Osteocyte (in vitro differentiated cells): ENCODE measurements around the gene HAGHL. TPM values are rescaled to one million over a fixed set of nuclear protein-coding genes. Genes with fewer than 3 reads are reported as not detected.

ENCODE experiments used
- DNase-seq: peaks from one replicate; pipeline ENCODE4 v3.0.0; 2021; ENCODE audit warnings: mixed read lengths; ENCODE audit not compliant: unreplicated experiment; ENCODE audit errors: extremely low spot score
- H3K27ac Mint-ChIP-seq: one replicate; pipeline ENCODE4 v1.8.0; 2021; ENCODE audit warnings: mild to moderate bottlenecking, mixed read lengths; ENCODE audit not compliant: unreplicated experiment
- H3K27me3 Mint-ChIP-seq: one replicate; pipeline ENCODE4 v1.8.0; 2021; ENCODE audit warnings: mixed read lengths; ENCODE audit not compliant: unreplicated experiment
- H3K36me3 Mint-ChIP-seq: one replicate; pipeline ENCODE4 v1.8.0; 2021; ENCODE audit warnings: mixed read lengths; ENCODE audit not compliant: unreplicated experiment
- H3K4me1 Mint-ChIP-seq: one replicate; pipeline ENCODE4 v1.8.0; 2021; ENCODE audit warnings: mixed read lengths; ENCODE audit not compliant: unreplicated experiment
- H3K4me3 Mint-ChIP-seq: one replicate; pipeline ENCODE4 v1.8.0; 2021; ENCODE audit warnings: mild to moderate bottlenecking, moderate library complexity, mixed read lengths; ENCODE audit not compliant: unreplicated experiment
- H3K9me3 Mint-ChIP-seq: one replicate; pipeline ENCODE4 v1.8.0; 2021; ENCODE audit warnings: mixed read lengths; ENCODE audit not compliant: unreplicated experiment
- total RNA-seq: library from RNA; stranded (reverse); gene quantifications from 2 replicates; pipeline ENCODE4 v1.2.1, GENCODE V29; 2021
- TF ChIP-seq, protein P1 (sequence below): fragments of 200-600 bp; sonication (generic); IDR thresholded peaks from 2 replicates; pipeline ENCODE4 v1.5.0; 2021; ENCODE audit warnings: antibody characterized with exemption, mild to moderate bottlenecking, moderate library complexity

The HAGHL gene
- total RNA-seq, 1 donor from 2014 or later = 17.3 TPM

DNA sequence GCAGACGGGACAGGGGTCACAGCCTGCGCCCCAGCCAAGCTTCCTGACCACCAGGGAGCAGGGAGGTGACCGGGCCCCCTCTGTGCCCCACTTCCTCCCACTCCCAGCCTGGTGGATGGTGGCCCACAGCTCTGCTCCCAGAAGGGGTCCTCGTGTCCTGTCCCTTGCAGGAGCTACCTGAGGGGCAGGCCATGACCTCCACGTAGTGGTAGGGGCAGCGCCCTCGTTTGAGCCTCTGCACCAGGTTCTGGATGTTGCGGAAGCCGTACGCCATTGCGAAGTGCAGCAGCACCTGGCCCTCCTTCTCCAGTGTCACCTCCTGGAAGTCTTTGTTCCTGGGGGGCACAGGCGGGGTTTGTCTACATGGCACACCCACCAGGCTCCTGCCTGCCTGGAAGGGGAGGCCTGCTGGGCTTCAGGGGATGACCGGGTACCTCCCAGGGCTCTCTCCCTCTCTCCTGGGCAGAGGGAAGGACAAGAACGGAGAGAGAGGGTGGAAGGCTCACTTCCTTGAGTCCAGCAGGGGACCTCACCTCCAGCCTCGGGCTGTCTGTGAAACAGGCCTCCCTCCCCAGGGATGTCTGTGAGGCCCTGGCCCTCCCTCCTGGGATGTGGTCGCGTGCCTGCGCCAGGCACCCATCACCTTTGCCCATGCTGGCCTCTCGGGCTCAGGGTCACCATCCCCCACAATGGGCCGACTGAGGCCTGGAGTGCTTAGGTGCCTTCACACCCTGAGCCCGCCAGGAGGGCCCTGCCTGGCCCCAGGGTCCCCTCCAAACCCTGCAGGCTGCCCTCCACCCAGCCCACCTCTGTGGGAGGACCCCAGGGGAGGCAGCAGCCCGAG, 4.0 kb downstream of the HAGHL start:
- H3K27ac Mint-ChIP-seq = no peak overlapping the region
- no peaks in the 10 kb centered on the region for H3K27me3 Mint-ChIP-seq
- no peak overlapping the region for H3K4me3 Mint-ChIP-seq
- peak; percentile 80 for DNase-seq
- H3K36me3 Mint-ChIP-seq = peaks cover 7% of the 10 kb centered on the region
- no peaks in the 10 kb centered on the region for H3K9me3 Mint-ChIP-seq
- TF ChIP-seq, protein P1, sequence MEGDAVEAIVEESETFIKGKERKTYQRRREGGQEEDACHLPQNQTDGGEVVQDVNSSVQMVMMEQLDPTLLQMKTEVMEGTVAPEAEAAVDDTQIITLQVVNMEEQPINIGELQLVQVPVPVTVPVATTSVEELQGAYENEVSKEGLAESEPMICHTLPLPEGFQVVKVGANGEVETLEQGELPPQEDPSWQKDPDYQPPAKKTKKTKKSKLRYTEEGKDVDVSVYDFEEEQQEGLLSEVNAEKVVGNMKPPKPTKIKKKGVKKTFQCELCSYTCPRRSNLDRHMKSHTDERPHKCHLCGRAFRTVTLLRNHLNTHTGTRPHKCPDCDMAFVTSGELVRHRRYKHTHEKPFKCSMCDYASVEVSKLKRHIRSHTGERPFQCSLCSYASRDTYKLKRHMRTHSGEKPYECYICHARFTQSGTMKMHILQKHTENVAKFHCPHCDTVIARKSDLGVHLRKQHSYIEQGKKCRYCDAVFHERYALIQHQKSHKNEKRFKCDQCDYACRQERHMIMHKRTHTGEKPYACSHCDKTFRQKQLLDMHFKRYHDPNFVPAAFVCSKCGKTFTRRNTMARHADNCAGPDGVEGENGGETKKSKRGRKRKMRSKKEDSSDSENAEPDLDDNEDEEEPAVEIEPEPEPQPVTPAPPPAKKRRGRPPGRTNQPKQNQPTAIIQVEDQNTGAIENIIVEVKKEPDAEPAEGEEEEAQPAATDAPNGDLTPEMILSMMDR = no peak
- H3K4me1 Mint-ChIP-seq = no peaks in the 10 kb centered on the region

DNA sequence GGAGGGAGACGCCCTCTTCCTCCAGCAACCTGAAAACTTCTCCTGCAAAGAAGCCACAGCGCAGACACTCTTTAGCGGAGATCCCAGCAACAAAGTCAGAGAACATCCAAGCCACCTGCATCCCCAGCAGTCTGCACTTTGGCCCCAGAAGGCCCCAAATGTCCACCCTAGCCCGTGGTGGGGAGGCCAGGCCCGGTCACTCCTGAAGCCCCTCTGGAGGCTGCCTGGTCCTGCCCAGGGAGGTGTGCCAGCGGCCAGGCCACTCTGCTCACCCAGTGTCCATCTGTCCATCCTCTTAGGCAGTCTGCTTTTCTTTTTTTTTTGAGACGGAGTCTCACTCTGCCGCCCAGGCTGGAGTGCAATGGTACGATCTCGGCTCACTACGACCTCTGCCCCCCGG, 5.4 kb downstream of the HAGHL start:
- DNase-seq = no peak
- TF ChIP-seq, protein P1 = no peak
- Mint-ChIP-seq H3K27ac (no peak overlapping the region), H3K4me3 (no peak overlapping the region), H3K27me3 (no peaks in the 10 kb centered on the region), H3K36me3 (peaks cover 7% of the 10 kb centered on the region), H3K4me1 (no peaks in the 10 kb centered on the region), H3K9me3 (no peaks in the 10 kb centered on the region)

DNA sequence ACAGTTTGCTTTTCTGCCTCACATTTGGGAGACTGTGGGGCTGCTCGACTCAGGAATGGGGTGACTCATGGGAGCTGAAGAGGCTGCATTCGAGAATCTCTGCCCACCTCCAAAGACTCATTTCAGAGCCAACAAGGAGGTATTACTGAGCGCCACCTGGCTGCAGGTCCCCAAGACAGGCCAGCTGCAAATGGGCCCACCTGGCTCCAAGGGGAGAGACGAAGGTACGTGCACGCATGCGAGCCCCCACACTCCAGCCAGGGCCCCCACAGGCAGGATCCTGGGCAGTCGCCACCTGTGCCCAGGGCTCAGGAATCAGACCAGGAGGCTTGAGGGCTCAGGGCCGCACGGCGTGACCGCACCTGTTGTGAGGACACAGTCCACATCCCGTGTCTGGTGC, 6.0 kb downstream of the HAGHL start:
- TF ChIP-seq, protein P1 = no peak
- H3K4me3 Mint-ChIP-seq = no peak overlapping the region
- no peaks in the 10 kb centered on the region for H3K27me3 Mint-ChIP-seq
- no peaks in the 10 kb centered on the region for H3K9me3 Mint-ChIP-seq
- H3K27ac Mint-ChIP-seq = no peak overlapping the region
- no peaks in the 10 kb centered on the region for H3K4me1 Mint-ChIP-seq
- peaks cover 10% of the 10 kb centered on the region for H3K36me3 Mint-ChIP-seq
- DNase-seq = no peak

DNA sequence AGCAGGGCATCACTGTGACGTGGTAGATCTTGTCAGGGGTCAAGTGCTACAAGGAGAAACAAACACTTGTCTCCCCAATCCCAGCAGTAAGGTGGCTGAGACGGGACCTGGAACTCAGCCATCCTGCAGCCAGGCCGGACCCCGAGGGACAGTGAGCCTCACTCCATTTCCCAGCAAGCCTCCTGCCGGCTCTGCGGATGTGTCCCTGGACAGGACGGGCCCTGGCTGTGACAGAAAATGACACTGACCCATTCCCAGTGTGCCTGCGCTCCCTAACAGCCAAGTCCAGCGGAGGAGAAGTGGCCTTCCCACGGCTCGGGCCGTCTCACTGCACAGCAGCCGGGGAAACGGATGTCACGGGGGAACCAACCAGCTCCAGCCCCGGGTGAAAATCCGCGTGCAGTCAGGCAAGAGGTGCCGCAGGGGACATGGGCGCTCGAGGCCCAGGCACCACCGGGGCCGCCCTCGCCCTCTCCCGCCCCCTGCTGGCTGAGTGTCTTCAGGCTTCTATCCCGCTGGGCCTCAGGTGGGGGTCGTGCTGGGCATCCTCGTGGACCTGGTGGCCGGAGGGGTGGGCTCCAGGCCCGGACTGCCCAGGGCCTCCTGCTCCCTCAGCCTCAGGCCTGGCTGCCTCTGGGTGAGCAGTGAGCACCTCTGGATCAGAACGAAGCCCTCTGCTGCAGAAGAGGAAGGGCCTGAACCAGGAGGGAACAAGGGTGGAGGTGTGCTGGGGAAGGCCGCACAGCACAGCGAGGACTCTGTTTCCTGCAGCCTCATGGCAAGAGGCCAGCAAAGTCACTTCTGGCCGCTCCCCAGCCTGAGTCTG, 6.7 kb downstream of the HAGHL start:
- TF ChIP-seq, protein P1 = no peak
- peaks cover 12% of the 10 kb centered on the region for H3K36me3 Mint-ChIP-seq
- H3K4me1 Mint-ChIP-seq = no peaks in the 10 kb centered on the region
- no peaks in the 10 kb centered on the region for H3K9me3 Mint-ChIP-seq
- DNase-seq = peak; percentile 82
- H3K27ac Mint-ChIP-seq = no peak overlapping the region
- H3K27me3 Mint-ChIP-seq = no peaks in the 10 kb centered on the region
- no peak overlapping the region for H3K4me3 Mint-ChIP-seq
